T-helper 1 cell treated with Interleukin-12 subunit alpha and Interleukin-12 subunit beta and Interleukin-4 antibody, amounts not matched to agents 30 μg/mL and 1 μg/mL, for 36 hours (primary cell): ENCODE measurements around the gene TMEM254.
"Not testable (repeated sequence)": the region's sequence is repeated elsewhere in the genome, so short reads cannot be mapped to it uniquely, and the experiment has no call there.

Experiments used
- H3K27ac Mint-ChIP-seq: one replicate; pipeline ENCODE4 v1.8.0; 2021; ENCODE audit warnings: mild to moderate bottlenecking, mixed read lengths
- H3K27me3 Mint-ChIP-seq: one replicate; pipeline ENCODE4 v1.8.0; 2021; ENCODE audit warnings: low read depth, mixed read lengths
- H3K36me3 Mint-ChIP-seq: one replicate; pipeline ENCODE4 v1.8.0; 2021; ENCODE audit warnings: low read depth, mixed read lengths
- H3K4me1 Mint-ChIP-seq: one replicate; pipeline ENCODE4 v1.8.0; 2021; ENCODE audit warnings: low read depth, mixed read lengths
- H3K4me3 Mint-ChIP-seq: one replicate; pipeline ENCODE4 v1.8.0; 2021; ENCODE audit warnings: mild to moderate bottlenecking, moderate library complexity, mixed read lengths
- H3K9me3 Mint-ChIP-seq: one replicate; pipeline ENCODE4 v1.8.0; 2021; ENCODE audit warnings: mixed read lengths

The TMEM254 gene

DNA sequence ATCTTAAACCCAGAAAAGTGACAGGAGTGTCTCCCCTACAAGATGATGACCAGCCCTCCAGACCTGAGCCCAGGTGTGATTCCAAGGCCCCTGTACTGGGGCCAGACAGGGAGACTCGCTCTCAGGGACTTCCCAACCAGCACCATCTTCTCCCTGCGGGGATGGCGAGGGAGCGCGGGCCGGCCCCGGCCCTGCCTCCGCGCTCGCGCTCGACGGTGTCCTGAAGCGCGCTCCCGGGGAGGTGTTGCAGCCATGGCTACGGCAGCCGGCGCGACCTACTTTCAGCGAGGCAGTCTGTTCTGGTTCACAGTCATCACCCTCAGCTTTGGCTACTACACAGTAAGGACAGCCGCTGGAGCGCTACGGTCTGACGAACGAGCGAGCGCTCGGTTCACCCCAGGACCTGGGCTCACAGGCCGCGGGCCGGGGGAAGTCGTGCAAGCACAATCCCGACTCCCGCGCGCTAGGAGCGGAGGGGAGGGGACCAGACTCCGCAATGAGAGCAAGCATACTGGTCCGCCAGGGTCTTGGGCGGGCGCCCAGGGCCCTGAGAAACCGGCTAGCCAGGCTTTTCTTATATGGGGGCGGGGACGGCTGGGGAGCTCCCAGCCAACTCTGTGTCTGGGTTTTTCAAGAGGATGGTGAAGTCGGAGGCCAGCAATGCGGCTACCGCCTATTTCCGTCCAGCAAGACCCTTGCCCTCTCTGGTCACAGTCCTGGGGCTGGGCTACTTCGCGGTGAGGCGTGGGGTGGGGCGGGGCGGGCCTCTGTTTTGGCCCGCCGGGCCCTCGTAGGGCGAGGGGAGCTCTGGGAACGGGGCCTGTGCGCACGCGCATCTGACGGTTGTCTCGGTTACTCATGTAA lies at the start of gene TMEM254:
TSS of gene TMEM254 (plus strand) at position 218 of the 864 bp plus-strand sequence. CDS start at position 253, 35 bp downstream.
- H3K9me3 Mint-ChIP-seq = no peaks in the 10 kb centered on the region
- H3K27me3 Mint-ChIP-seq = no peaks in the 10 kb centered on the region
- H3K4me1 Mint-ChIP-seq = peaks cover 18% of the 10 kb centered on the region
- H3K27ac Mint-ChIP-seq = peak within 1 kb of the TSS; percentile 97
- H3K36me3 Mint-ChIP-seq = peaks cover 2% of the 10 kb centered on the region
- H3K4me3 Mint-ChIP-seq = peak within 1 kb of the TSS; percentile 99

DNA sequence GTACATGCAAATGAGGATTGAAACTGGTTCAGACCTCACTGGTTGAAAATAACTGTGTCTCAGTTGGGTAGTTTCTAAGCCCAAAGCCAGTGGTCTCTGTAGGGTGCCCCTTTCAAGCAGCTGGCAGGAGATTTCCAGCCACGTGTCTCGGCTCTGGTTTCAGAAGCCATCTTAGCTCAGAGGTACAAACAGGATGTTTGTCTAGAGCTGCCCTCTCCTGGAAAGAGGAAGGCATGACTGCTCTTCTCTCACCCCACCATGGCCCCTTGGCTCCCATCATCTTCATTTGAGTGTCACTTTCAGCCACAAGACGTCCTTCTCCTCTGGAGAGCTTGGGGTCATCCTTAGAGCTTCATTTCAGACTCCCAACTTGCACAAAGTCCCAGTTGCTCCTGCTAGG lies 49.3 kb upstream of the TMEM254 start:
- H3K36me3 Mint-ChIP-seq, H3K27ac Mint-ChIP-seq, H3K4me3 Mint-ChIP-seq, H3K9me3 Mint-ChIP-seq, H3K27me3 Mint-ChIP-seq, H3K4me1 Mint-ChIP-seq: not testable (repeated sequence)

- not testable (repeated sequence) for H3K4me1 Mint-ChIP-seq, H3K36me3 Mint-ChIP-seq, H3K27me3 Mint-ChIP-seq, H3K4me3 Mint-ChIP-seq, H3K27ac Mint-ChIP-seq, H3K9me3 Mint-ChIP-seq
Observed at GRCh38 chr10:80029865-80030264, 48.6 kb upstream of the TMEM254 start.

- H3K9me3 Mint-ChIP-seq = no peaks in the 10 kb centered on the region
- no peaks in the 10 kb centered on the region for H3K27me3 Mint-ChIP-seq
- no peaks in the 10 kb centered on the region for H3K36me3 Mint-ChIP-seq
- no peaks in the 10 kb centered on the region for H3K4me1 Mint-ChIP-seq
- no peak overlapping the region for H3K27ac Mint-ChIP-seq
- H3K4me3 Mint-ChIP-seq = no peak overlapping the region
Observed at GRCh38 chr10:80032503-80032902, 46.0 kb upstream of the TMEM254 start.

DNA sequence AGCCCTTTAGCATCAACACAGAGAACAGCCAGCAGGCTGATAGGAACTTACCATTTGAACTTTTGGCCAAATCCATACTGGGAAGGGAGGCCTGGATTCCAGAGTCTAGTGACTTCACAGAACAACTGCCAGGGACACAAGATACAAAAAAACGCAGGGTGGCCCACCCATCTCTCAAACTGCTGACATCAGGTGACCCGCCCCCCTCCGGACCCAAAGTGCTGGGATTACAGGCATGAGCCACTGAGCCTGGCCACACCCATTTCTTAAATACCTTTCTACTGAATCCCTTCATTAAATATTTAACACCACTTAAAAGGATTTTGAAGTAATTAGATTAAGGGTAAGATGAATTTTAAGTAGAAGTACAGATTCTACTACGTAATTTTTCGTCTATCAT lies 43.7 kb upstream of the TMEM254 start:
- H3K9me3 Mint-ChIP-seq, H3K4me1 Mint-ChIP-seq, H3K4me3 Mint-ChIP-seq, H3K27ac Mint-ChIP-seq, H3K36me3 Mint-ChIP-seq, H3K27me3 Mint-ChIP-seq: not testable (repeated sequence)

GRCh38 chr10:80035430-80035829 lies 43.0 kb upstream of the TMEM254 start:
- not testable (repeated sequence) for H3K27ac Mint-ChIP-seq, H3K4me3 Mint-ChIP-seq, H3K9me3 Mint-ChIP-seq, H3K4me1 Mint-ChIP-seq, H3K27me3 Mint-ChIP-seq, H3K36me3 Mint-ChIP-seq

DNA sequence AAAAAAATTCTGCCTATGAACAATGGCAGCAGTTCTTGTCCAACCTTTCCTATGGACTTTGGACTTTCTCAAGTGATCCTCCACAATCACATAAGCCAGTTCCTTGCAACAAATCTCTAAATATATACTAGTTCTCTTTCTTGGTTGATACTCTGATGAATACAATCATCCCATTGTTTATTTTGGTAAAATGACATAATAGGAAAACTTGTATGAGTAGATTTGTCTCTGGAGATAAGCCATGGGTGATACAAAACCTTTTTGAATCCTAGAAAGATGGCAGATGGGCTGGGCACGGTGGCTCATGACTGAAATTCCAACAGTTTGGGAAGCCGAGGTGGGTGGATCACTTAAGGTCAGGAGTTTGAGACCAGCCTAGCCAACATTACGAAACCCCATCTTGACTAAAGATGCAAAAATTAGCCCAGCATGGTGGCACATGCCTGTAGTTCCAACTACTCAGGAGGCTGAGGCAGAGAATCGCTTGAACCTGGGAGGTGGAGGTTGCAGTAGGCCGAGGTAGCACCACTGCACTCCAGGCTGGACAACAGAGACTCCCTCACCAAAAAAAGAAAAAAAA lies 41.5 kb upstream of the TMEM254 start:
- not testable (repeated sequence) for H3K36me3 Mint-ChIP-seq, H3K4me1 Mint-ChIP-seq, H3K27me3 Mint-ChIP-seq, H3K9me3 Mint-ChIP-seq, H3K27ac Mint-ChIP-seq, H3K4me3 Mint-ChIP-seq

DNA sequence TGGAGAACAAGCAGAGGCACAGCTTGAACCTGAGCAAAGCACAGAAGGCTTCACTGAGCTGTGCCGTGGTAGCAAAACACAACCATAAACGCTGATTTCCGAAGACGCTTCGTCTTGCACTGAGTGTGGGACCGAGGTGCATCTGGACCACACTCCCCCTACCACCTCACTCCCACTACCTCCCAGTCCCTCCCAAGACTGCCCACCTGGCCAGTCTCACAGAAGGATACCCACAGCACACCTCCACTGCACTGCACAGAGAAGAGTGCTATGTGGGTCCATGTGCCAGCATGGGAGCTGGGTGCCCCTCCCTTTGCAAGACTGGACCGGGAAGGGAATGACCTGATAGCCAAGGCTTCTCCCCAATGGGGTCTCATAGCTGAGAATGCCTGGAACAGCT lies 40.2 kb upstream of the TMEM254 start:
- H3K4me3 Mint-ChIP-seq, H3K36me3 Mint-ChIP-seq, H3K9me3 Mint-ChIP-seq, H3K27me3 Mint-ChIP-seq, H3K4me1 Mint-ChIP-seq, H3K27ac Mint-ChIP-seq: not testable (repeated sequence)

- Mint-ChIP-seq H3K27ac (no peak overlapping the region), H3K4me3 (no peak overlapping the region), H3K27me3 (no peaks in the 10 kb centered on the region), H3K9me3 (no peaks in the 10 kb centered on the region), H3K4me1 (no peaks in the 10 kb centered on the region), H3K36me3 (no peaks in the 10 kb centered on the region)
Observed at GRCh38 chr10:80041162-80041561, 37.3 kb upstream of the TMEM254 start.

GRCh38 chr10:80044935-80045334 lies 33.5 kb upstream of the TMEM254 start:
- H3K27ac Mint-ChIP-seq, H3K36me3 Mint-ChIP-seq, H3K4me3 Mint-ChIP-seq, H3K4me1 Mint-ChIP-seq, H3K9me3 Mint-ChIP-seq, H3K27me3 Mint-ChIP-seq: not testable (repeated sequence)

- H3K36me3 Mint-ChIP-seq = no peaks in the 10 kb centered on the region
- no peak overlapping the region for H3K4me3 Mint-ChIP-seq
- H3K27ac Mint-ChIP-seq = no peak overlapping the region
- H3K4me1 Mint-ChIP-seq = no peaks in the 10 kb centered on the region
- no peaks in the 10 kb centered on the region for H3K9me3 Mint-ChIP-seq
- no peaks in the 10 kb centered on the region for H3K27me3 Mint-ChIP-seq
Observed at GRCh38 chr10:80046629-80047441, 31.6 kb upstream of the TMEM254 start.

- no peaks in the 10 kb centered on the region for H3K27me3 Mint-ChIP-seq
- H3K4me1 Mint-ChIP-seq = no peaks in the 10 kb centered on the region
- no peaks in the 10 kb centered on the region for H3K36me3 Mint-ChIP-seq
- no peak overlapping the region for H3K27ac Mint-ChIP-seq
- H3K9me3 Mint-ChIP-seq = no peaks in the 10 kb centered on the region
- H3K4me3 Mint-ChIP-seq = no peak overlapping the region
Observed at GRCh38 chr10:80050752-80051151, 27.7 kb upstream of the TMEM254 start.

DNA sequence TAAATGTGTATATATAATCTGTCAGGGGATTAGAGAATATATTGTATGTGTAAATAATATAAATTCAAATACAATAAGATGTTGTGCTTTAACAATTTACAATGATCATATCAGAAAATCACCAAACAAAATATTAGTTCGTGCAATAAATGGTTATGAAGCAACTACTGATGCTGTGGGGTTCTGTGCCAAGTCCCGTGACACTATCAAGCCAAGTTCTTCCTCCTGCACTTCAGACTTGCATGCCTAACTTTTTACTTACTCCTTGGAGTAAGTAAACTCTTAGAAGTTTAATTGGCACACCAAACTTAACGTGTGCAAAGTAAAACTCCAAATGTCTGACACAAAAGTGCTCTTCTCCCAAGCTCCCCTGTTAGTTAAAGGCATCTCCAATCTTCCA lies 26.5 kb upstream of the TMEM254 start:
- no peak overlapping the region for H3K27ac Mint-ChIP-seq

DNA sequence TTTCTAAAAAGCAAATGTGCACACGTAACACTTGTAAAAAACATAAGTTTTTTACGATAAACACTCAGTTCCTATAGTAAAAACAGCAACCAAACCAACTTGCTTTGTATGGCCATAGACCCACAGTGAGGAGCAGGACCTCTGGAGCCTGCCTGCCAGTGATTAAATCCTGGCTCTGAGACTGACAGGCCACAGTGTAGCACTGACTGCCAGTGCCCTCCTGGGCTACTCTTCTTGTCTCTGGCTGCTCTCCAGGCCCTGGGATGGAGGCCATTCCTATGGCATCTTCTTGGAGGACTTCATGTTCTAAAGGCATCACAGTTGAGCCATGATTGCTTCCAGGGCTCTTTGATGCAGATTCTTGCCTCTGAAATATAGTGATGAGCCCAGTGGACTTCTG lies 22.7 kb upstream of the TMEM254 start:
- H3K9me3 Mint-ChIP-seq = no peaks in the 10 kb centered on the region
- peaks cover 3% of the 10 kb centered on the region for H3K4me1 Mint-ChIP-seq
- H3K27ac Mint-ChIP-seq = no peak overlapping the region
- H3K36me3 Mint-ChIP-seq = no peaks in the 10 kb centered on the region
- H3K4me3 Mint-ChIP-seq = no peak overlapping the region
- no peaks in the 10 kb centered on the region for H3K27me3 Mint-ChIP-seq

More for the DNA sequence above, 26.5 kb upstream of the TMEM254 start:
- Mint-ChIP-seq H3K4me1 (no peaks in the 10 kb centered on the region), H3K4me3 (no peak overlapping the region), H3K36me3 (no peaks in the 10 kb centered on the region), H3K9me3 (no peaks in the 10 kb centered on the region), H3K27me3 (no peaks in the 10 kb centered on the region)

DNA sequence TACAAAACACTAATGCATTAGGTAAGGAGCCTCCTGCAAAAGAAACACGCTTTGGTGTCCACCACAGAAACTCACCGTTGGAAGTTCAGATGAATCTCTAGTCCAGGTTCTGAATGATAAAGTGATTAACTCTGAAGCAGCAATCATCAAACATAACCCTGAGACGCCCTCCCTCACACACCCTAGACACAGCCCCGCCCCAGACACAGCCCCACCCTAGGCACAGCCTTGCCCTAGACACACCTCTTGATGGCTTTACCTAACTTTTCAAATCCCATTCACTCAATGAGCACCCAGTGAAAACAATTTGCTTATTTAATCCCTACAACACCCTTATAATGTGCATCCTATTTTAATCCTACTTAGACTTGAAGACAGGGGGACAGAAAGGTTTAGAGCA lies 21.3 kb upstream of the TMEM254 start:
- peaks cover 3% of the 10 kb centered on the region for H3K4me1 Mint-ChIP-seq
- no peaks in the 10 kb centered on the region for H3K36me3 Mint-ChIP-seq
- no peak overlapping the region for H3K4me3 Mint-ChIP-seq
- no peak overlapping the region for H3K27ac Mint-ChIP-seq
- no peaks in the 10 kb centered on the region for H3K27me3 Mint-ChIP-seq
- H3K9me3 Mint-ChIP-seq = no peaks in the 10 kb centered on the region
